HG03460 (cell line): ENCODE measurements around the gene DEFB132.
A peak's percentile ranks its signal among the peaks of the same experiment; 100 is the strongest.
"Not testable (repeated sequence)": the region's sequence is repeated elsewhere in the genome, so short reads cannot be mapped to it uniquely, and the experiment has no call there.

Experiments
- ATAC-seq: cut with Tn5 transposase; IDR thresholded peaks from one replicate; pipeline ENCODE4 v1.9.1; 2021; ENCODE audit not compliant: unreplicated experiment

The DEFB132 gene

GRCh38 chr20:257419-257818, at the start of gene DEFB132:
TSS of gene DEFB132 (plus strand) at chr20:257724. CDS start at chr20:257779, 55 bp downstream.
- no peak for ATAC-seq

- no peak for ATAC-seq
Observed at GRCh38 chr20:208942-209566, 48.5 kb upstream of the DEFB132 start.

- no peak for ATAC-seq
Observed at GRCh38 chr20:210809-211502, 46.6 kb upstream of the DEFB132 start.

GRCh38 chr20:214383-214782, 43.1 kb upstream of the DEFB132 start:
- ATAC-seq = no peak

GRCh38 chr20:215796-216195, 41.7 kb upstream of the DEFB132 start:
- no peak for ATAC-seq

GRCh38 chr20:217266-217665, 40.3 kb upstream of the DEFB132 start:
- no peak for ATAC-seq

- ATAC-seq = no peak
Observed at GRCh38 chr20:219290-220115, 38.0 kb upstream of the DEFB132 start.

GRCh38 chr20:221258-221830, 36.2 kb upstream of the DEFB132 start:
- no peak for ATAC-seq

GRCh38 chr20:225879-226278, 31.6 kb upstream of the DEFB132 start:
- not testable (repeated sequence) for ATAC-seq

- no peak for ATAC-seq
Observed at GRCh38 chr20:226958-227357, 30.6 kb upstream of the DEFB132 start, which contains the start of gene DEFB129. TSS of gene DEFB129 (plus strand) at chr20:227258. CDS start at chr20:227289, 31 bp downstream.

- ATAC-seq = no peak
Observed at GRCh38 chr20:227439-228105, 30.0 kb upstream of the DEFB132 start.

GRCh38 chr20:235891-236290, 21.6 kb upstream of the DEFB132 start:
- ATAC-seq = no peak

GRCh38 chr20:237489-237888, 20.0 kb upstream of the DEFB132 start:
- peak; percentile 69 for ATAC-seq

GRCh38 chr20:237929-238328, 19.6 kb upstream of the DEFB132 start:
- peak; percentile 58 for ATAC-seq

- ATAC-seq = no peak
Observed at GRCh38 chr20:242905-243304, 14.6 kb upstream of the DEFB132 start.

GRCh38 chr20:251354-251753, 6.2 kb upstream of the DEFB132 start:
- no peak for ATAC-seq

- no peak for ATAC-seq
Observed at GRCh38 chr20:252801-253200, 4.7 kb upstream of the DEFB132 start.

- ATAC-seq = not testable (repeated sequence)
Observed at GRCh38 chr20:253447-253846, 4.1 kb upstream of the DEFB132 start.

GRCh38 chr20:258269-258858, 840 bp downstream of the DEFB132 start:
- no peak for ATAC-seq

GRCh38 chr20:258963-259362, 1.4 kb downstream of the DEFB132 start:
- no peak for ATAC-seq
